Left lung (tissue), 10 donors: ENCODE results near the gene PCNX2. TPM values are rescaled to one million over a fixed set of nuclear protein-coding genes. Genes with fewer than 3 reads are reported as not detected.
A peak's percentile ranks its signal among the peaks of the same experiment; 100 is the strongest.

Experiments used
- ATAC-seq: fragments of 200-7000 bp; cut with Tn5 transposase; one replicate; pipeline ENCODE4 v1.9.1; 2020; ENCODE audit warnings: moderate library complexity
- DNase-seq, 4 donors: peaks; one replicate each; pipeline ENCODE4 v3.0.0-alpha.2; 2013 to 2020
- H3K27ac ChIP-seq, 2 donors: fragments of 200-600 bp; sonication (generic) in 1 of 2; one replicate each; pipeline versions ENCODE4 v1.5.0 to v1.8.0; 2020 to 2021
- H3K27me3 ChIP-seq, 2 donors: fragments of 200-600 bp; sonication (generic) in 1 of 2; one replicate each; pipeline versions ENCODE4 v1.5.0 to v1.8.0; 2020 to 2021
- H3K36me3 ChIP-seq, 2 donors: fragments of 200-600 bp; sonication (generic) in 1 of 2; one replicate each; pipeline versions ENCODE4 v1.5.0 to v1.8.0; 2020 to 2021
- H3K4me1 ChIP-seq, 2 donors: fragments of 200-600 bp; one replicate each; pipeline ENCODE4 v1.8.0; 2021
- H3K4me3 ChIP-seq, 2 donors: fragments of 200-600 bp; sonication (generic) in 1 of 2; one replicate each; pipeline versions ENCODE4 v1.5.0 to v1.8.0; 2020 to 2021; ENCODE audit warnings: mild to moderate bottlenecking in 1 of 2
- H3K9me3 ChIP-seq, 2 donors: fragments of 200-600 bp; sonication (generic) in 1 of 2; one replicate each; pipeline versions ENCODE4 v1.5.0 to v1.8.0; 2020 to 2021
- intact Hi-C, 2 donors: fragments of 100-400 bp; cut with DNase I; formaldehyde crosslinking; loops; one replicate each; pipeline versions ENCODE4 v1.11.2 to v1.14.2; 2022
- polyA plus RNA-seq, 6 donors: library from polyadenylated mRNA; unstranded; fragments of 120-200 nt; gene quantifications; one replicate each; pipeline ENCODE4 v1.2.1, GENCODE V29; 2013; ENCODE audit not compliant: insufficient read length in 6 of 6
- total RNA-seq, 2 donors: library from RNA; stranded (reverse); fragmentation: NEBNext Ultra II Directional; extraction: Animal tissue kit (Norgen Biotek cat#: 25700); gene quantifications; one replicate each; pipeline ENCODE4 v1.2.1, GENCODE V29; 2021
- TF ChIP-seq, protein P1 (sequence below), 2 donors: fragments of 200-600 bp; sonication (generic) in 1 of 2; IDR thresholded peaks; one replicate each; pipeline versions ENCODE4 v1.5.0 to v1.8.0; 2021; ENCODE audit warnings: antibody characterized with exemption in 2 of 2
- donor health status: DM: no; HTN: yes; CAD: no.
- donor health status: DM: no; HTN: no; CAD: no.

The PCNX2 gene
- total and polyA plus RNA-seq, 8 donors = 9.2 to 14.7 (median 11.3) TPM

DNA sequence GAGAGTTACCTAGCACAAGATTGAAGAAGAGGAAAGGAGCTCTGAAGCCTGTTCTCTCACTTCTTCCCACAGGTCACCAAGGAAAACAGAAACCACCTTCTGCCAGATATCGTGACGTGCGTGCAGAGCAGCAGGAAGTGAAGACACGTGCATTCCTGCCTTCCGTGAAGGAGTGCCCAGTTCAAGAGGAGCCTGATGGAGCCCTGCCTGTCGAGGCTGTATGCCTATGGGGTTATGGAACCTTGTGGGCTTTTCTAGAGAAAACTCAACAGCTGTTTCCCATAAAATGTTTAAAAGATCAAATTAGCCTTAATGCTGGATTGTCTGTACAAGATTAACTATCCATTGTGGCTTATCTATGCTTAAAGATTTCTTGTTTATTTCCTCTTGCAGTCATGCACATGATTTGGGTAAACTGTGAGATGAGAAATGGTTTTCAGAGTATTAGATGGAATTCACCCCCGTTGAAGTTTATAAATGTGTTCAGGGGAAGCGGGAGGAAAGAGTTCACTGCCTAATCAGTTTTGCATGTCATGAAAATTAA, 317.4 kb downstream of the PCNX2 start:
- Histone ChIP-seq H3K4me1 (peaks cover 0 to 8% of the 10 kb centered on the region in 2 donors), H3K27ac (no peak overlapping the region), H3K9me3 (peaks cover 0 to 13% of the 10 kb centered on the region in 2 donors), H3K36me3 (peaks cover 0 to 19% of the 10 kb centered on the region in 2 donors), H3K4me3 (no peak overlapping the region), H3K27me3 (no peaks in the 10 kb centered on the region)
- peak in 1 of 4 donors; percentile 21 for DNase-seq
- intact Hi-C loops = no loop called here
- ATAC-seq = peak; percentile 44
- TF ChIP-seq, protein P1, sequence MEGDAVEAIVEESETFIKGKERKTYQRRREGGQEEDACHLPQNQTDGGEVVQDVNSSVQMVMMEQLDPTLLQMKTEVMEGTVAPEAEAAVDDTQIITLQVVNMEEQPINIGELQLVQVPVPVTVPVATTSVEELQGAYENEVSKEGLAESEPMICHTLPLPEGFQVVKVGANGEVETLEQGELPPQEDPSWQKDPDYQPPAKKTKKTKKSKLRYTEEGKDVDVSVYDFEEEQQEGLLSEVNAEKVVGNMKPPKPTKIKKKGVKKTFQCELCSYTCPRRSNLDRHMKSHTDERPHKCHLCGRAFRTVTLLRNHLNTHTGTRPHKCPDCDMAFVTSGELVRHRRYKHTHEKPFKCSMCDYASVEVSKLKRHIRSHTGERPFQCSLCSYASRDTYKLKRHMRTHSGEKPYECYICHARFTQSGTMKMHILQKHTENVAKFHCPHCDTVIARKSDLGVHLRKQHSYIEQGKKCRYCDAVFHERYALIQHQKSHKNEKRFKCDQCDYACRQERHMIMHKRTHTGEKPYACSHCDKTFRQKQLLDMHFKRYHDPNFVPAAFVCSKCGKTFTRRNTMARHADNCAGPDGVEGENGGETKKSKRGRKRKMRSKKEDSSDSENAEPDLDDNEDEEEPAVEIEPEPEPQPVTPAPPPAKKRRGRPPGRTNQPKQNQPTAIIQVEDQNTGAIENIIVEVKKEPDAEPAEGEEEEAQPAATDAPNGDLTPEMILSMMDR (IDR thresholded peaks at IDR 0.05) = no peak

DNA sequence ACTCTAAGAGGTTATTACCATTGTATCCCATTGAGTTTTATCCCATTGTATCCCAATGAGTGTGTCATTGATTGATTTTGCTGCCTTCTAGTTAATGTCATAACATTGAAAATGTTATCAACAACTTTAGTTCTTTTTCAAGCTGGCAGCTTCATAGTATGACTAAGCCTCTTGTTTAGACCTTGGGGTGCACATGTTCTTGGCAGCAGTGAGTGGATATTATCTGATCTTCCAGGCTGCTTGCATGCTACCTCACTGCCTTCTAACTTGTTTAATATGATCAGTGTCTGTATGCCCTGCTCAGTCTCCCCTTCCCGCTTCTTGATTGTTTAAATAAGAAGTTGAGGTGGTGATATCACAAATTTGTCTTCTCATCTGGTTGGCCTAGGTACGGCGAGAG, 320.6 kb downstream of the PCNX2 start:
- TF ChIP-seq, protein P1 (IDR thresholded peaks at IDR 0.05) = no peak
- ATAC-seq = no peak
- Histone ChIP-seq H3K27me3 (no peaks in the 10 kb centered on the region), H3K27ac (no peak overlapping the region), H3K36me3 (peaks cover 0 to 50% of the 10 kb centered on the region in 2 donors), H3K4me3 (no peak overlapping the region), H3K9me3 (peaks cover 0 to 19% of the 10 kb centered on the region in 2 donors), H3K4me1 (peaks cover 0 to 8% of the 10 kb centered on the region in 2 donors)
- DNase-seq = no peak
- intact Hi-C loops = no loop called here

DNA sequence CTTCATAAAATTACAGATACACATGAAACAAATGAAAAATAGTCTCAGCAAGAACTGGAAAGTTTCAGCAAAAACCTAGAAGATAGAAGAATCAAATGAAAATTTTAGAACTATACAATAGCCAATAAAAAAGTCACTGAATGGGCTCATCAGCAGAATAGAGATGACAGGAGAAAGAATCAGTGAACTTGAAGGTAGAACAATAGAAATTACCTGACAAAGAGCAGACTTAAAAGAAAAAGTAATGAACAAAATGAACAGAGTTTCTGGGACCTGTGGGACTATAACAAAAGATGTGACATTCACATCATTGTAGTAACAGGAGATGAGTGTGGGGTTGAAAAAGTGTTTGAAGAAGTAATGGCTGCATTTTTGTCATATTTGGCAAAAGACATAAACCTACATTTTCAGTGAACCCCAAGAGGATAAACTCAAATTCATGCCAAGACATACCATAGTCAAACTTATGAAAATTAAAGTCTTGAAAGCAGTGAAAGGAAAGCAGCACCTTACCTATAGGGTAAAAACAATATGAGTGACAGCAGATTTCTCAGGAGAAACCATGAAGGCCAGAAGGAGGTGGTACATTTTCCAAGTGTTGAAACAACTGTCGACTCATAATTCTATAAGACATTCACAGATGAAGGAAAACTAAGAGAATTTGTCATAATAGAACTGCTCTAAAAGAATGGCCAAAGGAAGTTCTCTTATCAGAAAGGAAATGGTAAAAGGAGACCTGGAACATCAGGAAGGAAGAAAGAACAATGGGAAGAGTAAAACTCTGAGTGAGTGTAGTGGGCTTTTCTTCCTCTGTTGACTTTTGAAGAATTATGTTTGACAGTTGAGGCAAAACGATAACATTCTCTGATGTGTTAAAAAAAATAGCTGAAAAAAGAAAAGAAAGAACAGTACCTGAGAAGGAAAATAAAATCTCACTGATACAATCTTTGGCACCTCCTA, 321.6 kb downstream of the PCNX2 start:
- no peak for DNase-seq
- Histone ChIP-seq H3K9me3 (peaks cover 0 to 19% of the 10 kb centered on the region in 2 donors), H3K27me3 (no peaks in the 10 kb centered on the region), H3K27ac (no peak overlapping the region), H3K36me3 (peaks cover 0 to 55% of the 10 kb centered on the region in 2 donors), H3K4me3 (no peak overlapping the region), H3K4me1 (peaks cover 0 to 8% of the 10 kb centered on the region in 2 donors)
- ATAC-seq = no peak
- TF ChIP-seq, protein P1 (IDR thresholded peaks at IDR 0.05) = no peak
- intact Hi-C loops = no loop called here

DNA sequence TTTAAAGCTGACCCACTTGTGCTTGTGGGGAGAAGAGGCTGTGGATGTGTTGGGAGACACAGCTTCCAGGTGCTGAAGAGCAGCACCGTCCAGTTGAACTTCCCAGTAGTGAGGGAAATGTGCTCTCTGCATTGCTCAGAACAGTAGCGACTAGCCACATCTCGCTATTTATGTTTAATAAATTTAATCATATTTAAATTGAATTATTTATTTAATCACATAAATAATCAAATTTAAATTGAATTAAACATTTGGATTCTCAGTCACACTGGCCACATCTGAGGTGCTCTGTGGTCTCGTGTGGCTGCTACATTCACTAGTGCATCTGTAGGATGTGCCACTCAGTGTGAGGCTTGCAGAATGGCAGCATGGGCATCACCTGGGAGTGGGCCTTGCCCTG, 325.0 kb downstream of the PCNX2 start:
- TF ChIP-seq, protein P1 (IDR thresholded peaks at IDR 0.05) = no peak
- peaks cover 0 to 47% of the 10 kb centered on the region in 2 donors for H3K36me3 ChIP-seq

DNA sequence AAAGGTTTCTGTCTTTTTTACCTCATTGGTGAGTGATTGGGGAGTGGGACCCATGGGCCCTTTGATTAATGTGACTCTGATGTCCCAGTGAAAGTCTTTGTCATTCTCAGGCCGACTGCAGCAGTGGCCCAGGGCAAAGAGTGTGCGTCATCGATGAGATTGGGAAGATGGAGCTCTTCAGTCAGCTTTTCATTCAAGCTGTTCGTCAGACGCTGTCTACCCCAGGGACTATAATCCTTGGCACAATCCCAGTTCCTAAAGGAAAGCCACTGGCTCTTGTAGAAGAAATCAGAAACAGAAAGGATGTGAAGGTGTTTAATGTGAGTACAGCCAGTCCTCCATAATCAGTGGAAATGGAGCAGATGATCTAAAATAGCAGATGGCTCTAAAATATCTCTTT, 325.7 kb downstream of the PCNX2 start:
- DNase-seq = no peak
- TF ChIP-seq, protein P1 (IDR thresholded peaks at IDR 0.05) = no peak
- H3K9me3 ChIP-seq = peaks cover 0 to 19% of the 10 kb centered on the region in 2 donors
- no peaks in the 10 kb centered on the region for H3K27me3 ChIP-seq
- H3K27ac ChIP-seq = no peak overlapping the region
- H3K36me3 ChIP-seq = peaks cover 0 to 47% of the 10 kb centered on the region in 2 donors
- H3K4me3 ChIP-seq = no peak overlapping the region
- H3K4me1 ChIP-seq = no peaks in the 10 kb centered on the region
- intact Hi-C loops = no loop called here
- no peak for ATAC-seq

More for the DNA sequence above, 325.0 kb downstream of the PCNX2 start:
- intact Hi-C loops = no loop called here
- Histone ChIP-seq H3K27ac (no peak overlapping the region), H3K27me3 (no peaks in the 10 kb centered on the region), H3K4me3 (no peak overlapping the region), H3K4me1 (no peaks in the 10 kb centered on the region), H3K9me3 (peaks cover 0 to 19% of the 10 kb centered on the region in 2 donors)
- DNase-seq (no peak), ATAC-seq (no peak)
